GM12878 (cell line): ENCODE data around the gene NFATC2. TPM values are rescaled to one million over a fixed set of nuclear protein-coding genes. Genes with fewer than 3 reads are reported as not detected.

Source experiments
- ATAC-seq: fragments of 200-7000 bp; cut with Tn5 transposase; 3 replicates; pipeline ENCODE4 v1.9.1; 2020; ENCODE audit warnings: mild to moderate bottlenecking, moderate library complexity
- BruUV-seq: library from RNA; stranded (reverse); fragments of 400-500 nt; replicated peaks from 2 replicates; lab custom pipeline; 2021; lab: Mats Ljungman, UMichigan
- CTCF ChIA-PET: fragments of 300-600 bp; sonication (Branson Sonifier 250); formaldehyde crosslinking; extraction: SDS; loops from one replicate; lab custom pipeline; 2021; ENCODE audit warnings: inconsistent platforms; lab: Yijun Ruan, JAX
- POLR2A ChIA-PET: fragments of 350-600 bp; formaldehyde crosslinking; extraction: SDS; loops from one replicate; lab custom pipeline; 2021; ENCODE audit warnings: inconsistent platforms; lab: Charles Lee
- RAD21 ChIA-PET: fragments of 300-600 bp; sonication (Branson Sonifier 250); formaldehyde crosslinking; loops from one replicate; lab custom pipeline; 2023; ENCODE audit warnings: antibody characterized with exemption; ENCODE audit not compliant: unreplicated experiment; lab: Charles Lee
- SMC1A ChIA-PET: fragments of 300-600 bp; sonication (Branson Sonifier 250); formaldehyde crosslinking; loops from one replicate; lab custom pipeline; 2023; ENCODE audit not compliant: unreplicated experiment, uncharacterized antibody; lab: Charles Lee
- DNase-seq: peaks from one replicate; pipeline ENCODE4 v3.0.0-alpha.2; 2011; ENCODE audit warnings: low read depth, low spot score
- FAIRE-seq: peaks from 3 replicates; lab custom pipeline; 2011; peaks lifted over from hg19 to GRCh38; lab: Jason Lieb, UNC
- H2AFZ ChIP-seq: 2 replicates; pipeline ENCODE4 v1.6.0; 2011; ENCODE audit warnings: low read depth, low read length, control low read depth; ENCODE audit not compliant: control insufficient read depth
- H3K27ac ChIP-seq: 2 replicates; pipeline ENCODE4 v1.5.1; 2011; ENCODE audit warnings: control low read depth; ENCODE audit not compliant: control insufficient read depth, insufficient read depth
- H3K27me3 ChIP-seq, 2 experiments: replicated peaks in 1 of 2; 2 replicates each; pipeline versions ENCODE4 v1.6.0 to v1.6.1; 2011; ENCODE audit warnings: low read length in 1 of 2; ENCODE audit not compliant: control insufficient read depth in 2 of 2, insufficient read depth in 2 of 2
- H3K36me3 ChIP-seq, 2 experiments: 2 replicates each; pipeline ENCODE4 v1.5.1; 2011; ENCODE audit warnings: low read length in 1 of 2; ENCODE audit not compliant: control insufficient read depth in 2 of 2, insufficient read depth in 2 of 2
- H3K4me1 ChIP-seq: 2 replicates; pipeline ENCODE4 v1.6.1; 2011; ENCODE audit warnings: mild to moderate bottlenecking, low read length, moderate library complexity, mixed read lengths; ENCODE audit not compliant: control insufficient read depth, insufficient read depth
- H3K4me2 ChIP-seq: 2 replicates; pipeline ENCODE4 v1.6.0; 2011; ENCODE audit warnings: control low read depth; ENCODE audit not compliant: control insufficient read depth, insufficient read depth
- H3K4me3 ChIP-seq: fragments of 200-600 bp; sonication (generic); 2 replicates; pipeline ENCODE4 v1.5.1; 2016
- H3K79me2 ChIP-seq: 2 replicates; pipeline ENCODE4 v1.6.0; 2011; ENCODE audit warnings: low read length; ENCODE audit not compliant: control insufficient read depth, insufficient read depth
- H3K9ac ChIP-seq: 2 replicates; pipeline ENCODE4 v1.8.0; 2011; ENCODE audit warnings: low read length, control low read depth, mixed read lengths; ENCODE audit not compliant: control insufficient read depth, insufficient read depth
- H3K9me3 ChIP-seq: replicated peaks from 3 replicates; pipeline ENCODE4 v1.5.1; 2011; ENCODE audit warnings: mild to moderate bottlenecking, low read length; ENCODE audit not compliant: control insufficient read depth, insufficient read depth
- H4K20me1 ChIP-seq: 2 replicates; pipeline ENCODE4 v1.6.0; 2011; ENCODE audit not compliant: control insufficient read depth, insufficient read depth
- CTCF ChIP-seq, 3 experiments: IDR thresholded peaks in 2 of 3; conservative IDR thresholded peaks in 1 of 3; 2 replicates each; pipeline ENCODE4 v1.5.1; 2011; ENCODE audit warnings: low read depth in 3 of 3, low read length in 3 of 3, mild to moderate bottlenecking in 3 of 3, control low read depth in 2 of 3, moderate library complexity in 2 of 3, inconsistent platforms in 1 of 3, mixed read lengths in 1 of 3; ENCODE audit not compliant: control insufficient read depth in 2 of 3, insufficient read depth in 1 of 3; ENCODE audit errors: extremely low read depth in 1 of 3
- EP300 ChIP-seq, 2 experiments: fragments of 150-350 bp in 1 of 2; IDR thresholded peaks; 2 replicates each; pipeline ENCODE4 v1.6.1; 2011 to 2012; ENCODE audit warnings: low read depth in 2 of 2, low read length in 2 of 2, borderline replicate concordance in 1 of 2, improper control_type of control experiment in 1 of 2, inconsistent platforms in 1 of 2; ENCODE audit not compliant: control insufficient read depth in 1 of 2
- FOXK2 ChIP-seq: fragments of 450-650 bp; IDR thresholded peaks from 2 replicates; pipeline ENCODE4 v1.6.1; 2017; ENCODE audit warnings: mild to moderate bottlenecking, moderate library complexity
- FOXM1 ChIP-seq: IDR thresholded peaks from 2 replicates; pipeline ENCODE4 v1.6.1; 2012; ENCODE audit warnings: low read depth, mild to moderate bottlenecking, inconsistent platforms, low read length, moderate library complexity
- HDAC2 ChIP-seq: fragments of 200-600 bp; sonication (generic); IDR thresholded peaks from 2 replicates; pipeline ENCODE4 v1.6.1; 2017
- LARP7 ChIP-seq: fragments of 450-650 bp; IDR thresholded peaks from 2 replicates; pipeline ENCODE4 v1.6.1; 2017; ENCODE audit warnings: mild to moderate bottlenecking
- PAX8 ChIP-seq: fragments of 450-650 bp; IDR thresholded peaks from 2 replicates; pipeline ENCODE4 v1.6.1; 2017; ENCODE audit warnings: mild to moderate bottlenecking, moderate library complexity
- RB1 ChIP-seq: fragments of 450-650 bp; formaldehyde crosslinking; IDR thresholded peaks from 2 replicates; pipeline ENCODE4 v1.6.1; 2017; ENCODE audit warnings: mild to moderate bottlenecking, borderline replicate concordance
- SPI1 ChIP-seq: IDR thresholded peaks from 2 replicates; pipeline ENCODE4 v1.6.1; 2011; ENCODE audit warnings: low read depth, mild to moderate bottlenecking, low read length, moderate library complexity, borderline replicate concordance; ENCODE audit not compliant: insufficient read depth
- TARDBP ChIP-seq: IDR thresholded peaks from 2 replicates; pipeline ENCODE4 v1.6.1; 2016; ENCODE audit warnings: borderline replicate concordance
- TBL1XR1 ChIP-seq: IDR thresholded peaks from 2 replicates; pipeline ENCODE4 v1.6.1; 2012; ENCODE audit warnings: low read depth, low read length, improper control_type of control experiment
- ZZZ3 ChIP-seq: IDR thresholded peaks from 2 replicates; pipeline ENCODE4 v1.6.1; 2011; ENCODE audit warnings: low read depth; ENCODE audit not compliant: control insufficient read depth, insufficient read length
- WGBS: methylation state at CpG from one replicate; pipeline ENCODE4 v1.1.6; 2016; ENCODE audit warnings: low lambda C conversion rate; ENCODE audit not compliant: insufficient replicate concordance, insufficient coverage; ENCODE audit errors: missing lambda C conversion rate; 5-methylcytosine and 5-hydroxymethylcytosine counted together
- in situ Hi-C: fragments of 300-500 bp; cut with MboI; formaldehyde crosslinking; loops from 9 replicates; pipeline ENCODE4 v1.14.3; 2018; ENCODE audit warnings: mixed read lengths
- intact Hi-C: fragments of 100-400 bp; cut with micrococcal nuclease; formaldehyde crosslinking; loops from one replicate; pipeline ENCODE4 v1.14.2; 2022; ENCODE audit not compliant: unreplicated experiment
- polyA plus RNA-seq, 11 experiments: library from polyadenylated mRNA; depleted of rRNA in 4 of 11; unstranded in 6 of 11; stranded (reverse) in 5 of 11; fragments of >200 nt; fragmentation: Nextera tagmentation in 4 of 11; fragmentation: Illumina TruSeq in 1 of 11; extraction: Ambion mirVana in 4 of 11; extraction: Trizol in 1 of 11; gene quantifications; 1 replicate in 1 of 11; 2 replicates in 10 of 11; pipeline versions ENCODE4 v1.2.1 to v1.2.3, GENCODE V29; 2011 to 2016; ENCODE audit warnings: inconsistent platforms in 2 of 11, missing spikeins in 2 of 11, low read depth in 1 of 11
- total RNA-seq, 4 experiments: library from RNA; depleted of rRNA in 3 of 4; stranded (reverse); fragments of >200 nt in 3 of 4; fragmentation: Illumina TruSeq in 1 of 4; extraction: Trizol in 1 of 4; gene quantifications; 2 replicates each; pipeline versions ENCODE4 v1.2.1 to v1.2.3, GENCODE V29; 2013 to 2021
- TF ChIP-seq, protein P1 (sequence below): fragments of 450-650 bp; IDR thresholded peaks from 2 replicates; pipeline ENCODE4 v1.6.1; 2017; ENCODE audit warnings: antibody characterized with exemption, mild to moderate bottlenecking, moderate library complexity
- TF ChIP-seq, protein P2 (sequence below): fragments of 450-650 bp; IDR thresholded peaks from 2 replicates; pipeline ENCODE4 v1.6.1; 2017; ENCODE audit warnings: mild to moderate bottlenecking, moderate library complexity

NFATC2 gene
- total and polyA plus RNA-seq, 10 of the 15 experiments (the other 5 are each of a cell fraction or from before 2014, with no cell fraction given): 3.3 to 20.0 (median 7.3) TPM

GRCh38 chr20:51507216-51508036 is 35.1 kb downstream of the NFATC2 start:
- in situ Hi-C loops: no loop called here
- Histone ChIP-seq H3K4me2 (no peak overlapping the region), H3K9ac (no peak overlapping the region), H3K4me1 (no peaks in the 10 kb centered on the region), H3K27ac (no peak overlapping the region), H3K4me3 (no peak overlapping the region), H3K79me2 (no peaks in the 10 kb centered on the region), H4K20me1 (no peaks in the 10 kb centered on the region), H3K9me3 (no peaks in the 10 kb centered on the region; the same call in 2 of the 3 replicates), H2AFZ (no peak overlapping the region), H3K27me3 (no peaks in the 10 kb centered on the region), H3K36me3 (peaks cover 5 to 7% of the 10 kb centered on the region in 2 experiments; a peak in 3 of 4 replicates)
- DNase-seq (no peak), ATAC-seq (no peak), FAIRE-seq (no peak)
- CTCF ChIA-PET: no interaction called here
- RAD21 ChIA-PET: interaction anchor here (1.2 kb wide), 2 partner anchors 9 to 10 kb away, joined by 4 read pairs; no protein-coding TSS in a partner anchor
- SMC1A ChIA-PET: interaction anchor here (0.6 to 1.4 kb wide), 3 partner anchors 8 to 19 kb away, joined by 3 read pairs; no protein-coding TSS in a partner anchor
- WGBS: 64% methylated on average over 19 of the region's 19 CpGs
- BruUV-seq: no TSS peak
- POLR2A ChIA-PET: interaction anchor here (0.6 kb wide), 1 partner anchor 19 kb away, joined by 3 read pairs; no protein-coding TSS in a partner anchor
- intact Hi-C loops: no loop called here
- no peak for TF ChIP-seq TBL1XR1
- no peak for TF ChIP-seq CTCF (IDR thresholded peaks at IDR 0.05 in 2 of 3, conservative IDR thresholded peaks at IDR 0.05 in 1 of 3; ENCODE audit: control insufficient read depth in 2 of 3, extremely low read depth in 1 of 3, insufficient read depth in 1 of 3, low read depth in 3 of 3, low read length in 3 of 3)
- no peak for TF ChIP-seq LARP7
- no peak for TF ChIP-seq ZZZ3
- no peak for TF ChIP-seq FOXK2
- no peak for TF ChIP-seq EP300 (IDR thresholded peaks at IDR 0.05; ENCODE audit: borderline replicate concordance in 1 of 2, control insufficient read depth in 1 of 2, low read depth in 2 of 2, low read length in 2 of 2)
- no peak for TF ChIP-seq HDAC2
- no peak for TF ChIP-seq SPI1
- no peak for TF ChIP-seq RB1
- TF ChIP-seq PAX8: no peak
- TF ChIP-seq, protein P1, sequence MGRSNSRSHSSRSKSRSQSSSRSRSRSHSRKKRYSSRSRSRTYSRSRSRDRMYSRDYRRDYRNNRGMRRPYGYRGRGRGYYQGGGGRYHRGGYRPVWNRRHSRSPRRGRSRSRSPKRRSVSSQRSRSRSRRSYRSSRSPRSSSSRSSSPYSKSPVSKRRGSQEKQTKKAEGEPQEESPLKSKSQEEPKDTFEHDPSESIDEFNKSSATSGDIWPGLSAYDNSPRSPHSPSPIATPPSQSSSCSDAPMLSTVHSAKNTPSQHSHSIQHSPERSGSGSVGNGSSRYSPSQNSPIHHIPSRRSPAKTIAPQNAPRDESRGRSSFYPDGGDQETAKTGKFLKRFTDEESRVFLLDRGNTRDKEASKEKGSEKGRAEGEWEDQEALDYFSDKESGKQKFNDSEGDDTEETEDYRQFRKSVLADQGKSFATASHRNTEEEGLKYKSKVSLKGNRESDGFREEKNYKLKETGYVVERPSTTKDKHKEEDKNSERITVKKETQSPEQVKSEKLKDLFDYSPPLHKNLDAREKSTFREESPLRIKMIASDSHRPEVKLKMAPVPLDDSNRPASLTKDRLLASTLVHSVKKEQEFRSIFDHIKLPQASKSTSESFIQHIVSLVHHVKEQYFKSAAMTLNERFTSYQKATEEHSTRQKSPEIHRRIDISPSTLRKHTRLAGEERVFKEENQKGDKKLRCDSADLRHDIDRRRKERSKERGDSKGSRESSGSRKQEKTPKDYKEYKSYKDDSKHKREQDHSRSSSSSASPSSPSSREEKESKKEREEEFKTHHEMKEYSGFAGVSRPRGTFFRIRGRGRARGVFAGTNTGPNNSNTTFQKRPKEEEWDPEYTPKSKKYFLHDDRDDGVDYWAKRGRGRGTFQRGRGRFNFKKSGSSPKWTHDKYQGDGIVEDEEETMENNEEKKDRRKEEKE: no peak
- TF ChIP-seq TARDBP: no peak
- TF ChIP-seq FOXM1: no peak
- TF ChIP-seq, protein P2, sequence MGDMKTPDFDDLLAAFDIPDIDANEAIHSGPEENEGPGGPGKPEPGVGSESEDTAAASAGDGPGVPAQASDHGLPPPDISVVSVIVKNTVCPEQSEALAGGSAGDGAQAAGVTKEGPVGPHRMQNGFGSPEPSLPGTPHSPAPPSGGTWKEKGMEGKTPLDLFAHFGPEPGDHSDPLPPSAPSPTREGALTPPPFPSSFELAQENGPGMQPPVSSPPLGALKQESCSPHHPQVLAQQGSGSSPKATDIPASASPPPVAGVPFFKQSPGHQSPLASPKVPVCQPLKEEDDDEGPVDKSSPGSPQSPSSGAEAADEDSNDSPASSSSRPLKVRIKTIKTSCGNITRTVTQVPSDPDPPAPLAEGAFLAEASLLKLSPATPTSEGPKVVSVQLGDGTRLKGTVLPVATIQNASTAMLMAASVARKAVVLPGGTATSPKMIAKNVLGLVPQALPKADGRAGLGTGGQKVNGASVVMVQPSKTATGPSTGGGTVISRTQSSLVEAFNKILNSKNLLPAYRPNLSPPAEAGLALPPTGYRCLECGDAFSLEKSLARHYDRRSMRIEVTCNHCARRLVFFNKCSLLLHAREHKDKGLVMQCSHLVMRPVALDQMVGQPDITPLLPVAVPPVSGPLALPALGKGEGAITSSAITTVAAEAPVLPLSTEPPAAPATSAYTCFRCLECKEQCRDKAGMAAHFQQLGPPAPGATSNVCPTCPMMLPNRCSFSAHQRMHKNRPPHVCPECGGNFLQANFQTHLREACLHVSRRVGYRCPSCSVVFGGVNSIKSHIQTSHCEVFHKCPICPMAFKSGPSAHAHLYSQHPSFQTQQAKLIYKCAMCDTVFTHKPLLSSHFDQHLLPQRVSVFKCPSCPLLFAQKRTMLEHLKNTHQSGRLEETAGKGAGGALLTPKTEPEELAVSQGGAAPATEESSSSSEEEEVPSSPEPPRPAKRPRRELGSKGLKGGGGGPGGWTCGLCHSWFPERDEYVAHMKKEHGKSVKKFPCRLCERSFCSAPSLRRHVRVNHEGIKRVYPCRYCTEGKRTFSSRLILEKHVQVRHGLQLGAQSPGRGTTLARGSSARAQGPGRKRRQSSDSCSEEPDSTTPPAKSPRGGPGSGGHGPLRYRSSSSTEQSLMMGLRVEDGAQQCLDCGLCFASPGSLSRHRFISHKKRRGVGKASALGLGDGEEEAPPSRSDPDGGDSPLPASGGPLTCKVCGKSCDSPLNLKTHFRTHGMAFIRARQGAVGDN: no peak
